ENCODE measurements around the gene RNU7-1. TPM values are rescaled to one million over a fixed set of nuclear protein-coding genes. Genes with fewer than 3 reads are reported as not detected.

RNU7-1 gene
- polyA plus RNA-seq, 3 donors: not detected

DNA sequence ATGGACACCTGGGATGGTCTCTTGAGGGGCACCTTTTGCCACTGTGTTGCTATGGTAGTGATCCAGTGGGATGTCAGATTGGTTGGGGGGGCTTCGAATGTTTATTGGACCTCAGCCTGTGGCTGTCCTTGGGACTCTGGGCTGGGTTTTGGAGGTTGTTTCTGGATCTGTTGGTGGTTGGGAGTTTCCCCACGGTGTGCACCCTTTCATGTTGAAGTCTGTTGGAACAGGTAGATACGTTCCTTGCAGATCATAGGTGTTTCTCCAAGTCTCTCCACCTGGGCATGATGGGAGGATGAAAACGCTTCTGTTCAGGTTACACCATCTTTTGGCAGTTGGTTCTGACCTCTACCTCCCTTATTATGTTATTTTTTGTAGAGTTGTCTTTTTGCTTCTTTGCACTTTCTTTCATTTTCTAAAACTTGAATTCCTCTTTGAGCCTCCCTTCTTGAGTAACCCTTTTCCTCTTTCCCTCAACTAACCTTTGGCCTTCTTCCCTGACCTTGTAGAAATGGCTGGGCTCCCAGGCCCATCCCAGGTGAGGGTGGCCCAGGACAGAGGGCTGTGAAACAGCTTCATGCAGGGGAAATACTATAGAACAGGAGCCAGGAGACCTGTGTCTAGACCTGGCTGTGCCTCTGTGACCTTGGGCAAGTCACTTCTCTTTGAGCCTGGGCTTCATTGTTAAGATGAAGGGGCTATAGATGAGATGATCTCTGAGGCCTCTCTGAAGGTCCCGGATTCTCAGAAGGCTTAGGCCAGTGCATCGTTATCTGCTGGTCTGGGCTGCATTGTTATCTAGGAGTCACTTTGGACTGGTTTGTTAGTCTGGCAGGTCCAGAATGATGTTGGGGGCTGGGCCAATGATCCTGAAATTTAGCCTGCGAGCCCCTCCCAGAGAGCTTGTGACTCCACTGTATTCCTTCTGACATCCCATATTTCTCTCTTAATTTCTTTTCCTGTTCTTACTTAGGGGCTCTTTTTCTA, 13.9 kb upstream of the RNU7-1 start:
- DNase-seq (ENCODE audit: extremely low read depth in 1 of 11, low read depth in 9 of 11, low spot score in 4 of 11): no peak

DNA sequence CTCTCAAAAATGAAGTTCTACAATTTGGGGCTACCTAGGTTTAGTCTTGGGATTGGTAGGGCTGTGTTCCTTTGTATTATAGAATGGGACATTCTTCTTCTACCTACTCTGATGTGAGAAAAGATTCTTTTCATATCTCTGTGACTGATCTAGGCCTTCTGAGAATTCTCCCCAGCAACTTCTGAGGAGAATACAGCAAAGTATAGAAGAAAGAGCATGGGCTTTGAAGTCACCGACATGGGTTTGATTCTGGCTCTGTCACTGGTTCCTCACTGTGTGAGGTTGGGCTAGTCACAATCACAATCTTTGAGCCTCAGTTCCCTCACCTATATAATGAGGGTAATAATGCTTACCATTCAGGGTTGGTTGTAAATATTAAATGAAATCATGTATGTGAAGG, 10.8 kb upstream of the RNU7-1 start:
- DNase-seq (ENCODE audit: extremely low read depth in 1 of 11, low read depth in 9 of 11, low spot score in 4 of 11): no peak

DNA sequence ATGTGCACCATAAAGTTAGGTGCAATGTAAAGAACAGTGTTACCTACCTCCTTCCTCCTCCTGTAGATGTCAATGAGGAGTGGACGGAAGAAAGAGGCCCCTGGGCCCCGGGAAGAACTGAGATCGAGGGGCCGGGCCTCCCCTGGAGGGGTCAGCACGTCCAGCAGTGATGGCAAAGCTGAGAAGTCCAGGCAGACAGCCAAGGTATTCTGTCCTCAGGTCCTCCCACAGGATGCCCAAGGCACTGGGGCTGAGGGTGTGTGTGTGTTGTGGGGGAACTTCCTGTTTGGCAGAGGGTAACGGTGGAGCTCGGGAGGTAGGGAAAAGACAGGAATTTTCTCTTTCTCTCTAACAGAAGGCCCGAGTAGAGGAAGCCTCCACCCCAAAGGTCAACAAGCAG, 9.5 kb upstream of the RNU7-1 start:
- DNase-seq (ENCODE audit: extremely low read depth in 1 of 11, low read depth in 9 of 11, low spot score in 4 of 11): no peak

DNA sequence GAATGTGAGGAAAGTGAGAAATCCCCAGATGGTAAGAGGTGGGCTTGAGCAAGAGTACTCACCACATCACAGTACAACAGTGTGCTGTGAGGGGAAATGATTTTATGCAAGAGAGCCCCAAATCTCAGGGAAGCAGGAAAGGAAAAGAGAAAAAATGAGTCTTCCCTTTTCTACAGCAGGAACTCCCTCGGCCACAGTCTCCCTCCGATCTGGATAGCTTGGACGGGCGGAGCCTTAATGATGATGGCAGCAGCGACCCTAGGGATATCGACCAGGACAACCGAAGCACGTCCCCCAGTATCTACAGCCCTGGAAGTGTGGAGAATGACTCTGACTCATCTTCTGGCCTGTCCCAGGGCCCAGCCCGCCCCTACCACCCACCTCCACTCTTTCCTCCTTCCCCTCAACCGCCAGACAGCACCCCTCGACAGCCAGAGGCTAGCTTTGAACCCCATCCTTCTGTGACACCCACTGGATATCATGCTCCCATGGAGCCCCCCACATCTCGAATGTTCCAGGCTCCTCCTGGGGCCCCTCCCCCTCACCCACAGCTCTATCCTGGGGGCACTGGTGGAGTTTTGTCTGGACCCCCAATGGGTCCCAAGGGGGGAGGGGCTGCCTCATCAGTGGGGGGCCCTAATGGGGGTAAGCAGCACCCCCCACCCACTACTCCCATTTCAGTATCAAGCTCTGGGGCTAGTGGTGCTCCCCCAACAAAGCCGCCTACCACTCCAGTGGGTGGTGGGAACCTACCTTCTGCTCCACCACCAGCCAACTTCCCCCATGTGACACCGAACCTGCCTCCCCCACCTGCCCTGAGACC, 8.0 kb upstream of the RNU7-1 start:
- DNase-seq (ENCODE audit: extremely low read depth in 1 of 11, low read depth in 9 of 11, low spot score in 4 of 11): no peak

DNA sequence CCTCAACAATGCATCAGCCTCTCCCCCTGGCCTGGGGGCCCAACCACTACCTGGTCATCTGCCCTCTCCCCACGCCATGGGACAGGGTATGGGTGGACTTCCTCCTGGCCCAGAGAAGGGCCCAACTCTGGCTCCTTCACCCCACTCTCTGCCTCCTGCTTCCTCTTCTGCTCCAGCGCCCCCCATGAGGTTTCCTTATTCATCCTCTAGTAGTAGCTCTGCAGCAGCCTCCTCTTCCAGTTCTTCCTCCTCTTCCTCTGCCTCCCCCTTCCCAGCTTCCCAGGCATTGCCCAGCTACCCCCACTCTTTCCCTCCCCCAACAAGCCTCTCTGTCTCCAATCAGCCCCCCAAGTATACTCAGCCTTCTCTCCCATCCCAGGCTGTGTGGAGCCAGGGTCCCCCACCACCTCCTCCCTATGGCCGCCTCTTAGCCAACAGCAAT, 7.4 kb upstream of the RNU7-1 start:
- no peak for DNase-seq (ENCODE audit: extremely low read depth in 1 of 11, low read depth in 9 of 11, low spot score in 4 of 11)

DNA sequence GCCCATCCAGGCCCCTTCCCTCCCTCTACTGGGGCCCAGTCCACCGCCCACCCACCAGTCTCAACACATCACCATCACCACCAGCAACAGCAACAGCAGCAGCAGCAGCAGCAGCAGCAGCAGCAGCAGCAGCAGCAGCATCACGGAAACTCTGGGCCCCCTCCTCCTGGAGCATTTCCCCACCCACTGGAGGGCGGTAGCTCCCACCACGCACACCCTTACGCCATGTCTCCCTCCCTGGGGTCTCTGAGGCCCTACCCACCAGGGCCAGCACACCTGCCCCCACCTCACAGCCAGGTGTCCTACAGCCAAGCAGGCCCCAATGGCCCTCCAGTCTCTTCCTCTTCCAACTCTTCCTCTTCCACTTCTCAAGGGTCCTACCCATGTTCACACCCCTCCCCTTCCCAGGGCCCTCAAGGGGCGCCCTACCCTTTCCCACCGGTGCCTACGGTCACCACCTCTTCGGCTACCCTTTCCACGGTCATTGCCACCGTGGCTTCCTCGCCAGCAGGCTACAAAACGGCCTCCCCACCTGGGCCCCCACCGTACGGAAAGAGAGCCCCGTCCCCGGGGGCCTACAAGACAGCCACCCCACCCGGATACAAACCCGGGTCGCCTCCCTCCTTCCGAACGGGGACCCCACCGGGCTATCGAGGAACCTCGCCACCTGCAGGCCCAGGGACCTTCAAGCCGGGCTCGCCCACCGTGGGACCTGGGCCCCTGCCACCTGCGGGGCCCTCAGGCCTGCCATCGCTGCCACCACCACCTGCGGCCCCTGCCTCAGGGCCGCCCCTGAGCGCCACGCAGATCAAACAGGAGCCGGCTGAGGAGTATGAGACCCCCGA, 6.8 kb upstream of the RNU7-1 start:
- DNase-seq (ENCODE audit: extremely low read depth in 1 of 11, low read depth in 9 of 11, low spot score in 4 of 11): no peak

DNA sequence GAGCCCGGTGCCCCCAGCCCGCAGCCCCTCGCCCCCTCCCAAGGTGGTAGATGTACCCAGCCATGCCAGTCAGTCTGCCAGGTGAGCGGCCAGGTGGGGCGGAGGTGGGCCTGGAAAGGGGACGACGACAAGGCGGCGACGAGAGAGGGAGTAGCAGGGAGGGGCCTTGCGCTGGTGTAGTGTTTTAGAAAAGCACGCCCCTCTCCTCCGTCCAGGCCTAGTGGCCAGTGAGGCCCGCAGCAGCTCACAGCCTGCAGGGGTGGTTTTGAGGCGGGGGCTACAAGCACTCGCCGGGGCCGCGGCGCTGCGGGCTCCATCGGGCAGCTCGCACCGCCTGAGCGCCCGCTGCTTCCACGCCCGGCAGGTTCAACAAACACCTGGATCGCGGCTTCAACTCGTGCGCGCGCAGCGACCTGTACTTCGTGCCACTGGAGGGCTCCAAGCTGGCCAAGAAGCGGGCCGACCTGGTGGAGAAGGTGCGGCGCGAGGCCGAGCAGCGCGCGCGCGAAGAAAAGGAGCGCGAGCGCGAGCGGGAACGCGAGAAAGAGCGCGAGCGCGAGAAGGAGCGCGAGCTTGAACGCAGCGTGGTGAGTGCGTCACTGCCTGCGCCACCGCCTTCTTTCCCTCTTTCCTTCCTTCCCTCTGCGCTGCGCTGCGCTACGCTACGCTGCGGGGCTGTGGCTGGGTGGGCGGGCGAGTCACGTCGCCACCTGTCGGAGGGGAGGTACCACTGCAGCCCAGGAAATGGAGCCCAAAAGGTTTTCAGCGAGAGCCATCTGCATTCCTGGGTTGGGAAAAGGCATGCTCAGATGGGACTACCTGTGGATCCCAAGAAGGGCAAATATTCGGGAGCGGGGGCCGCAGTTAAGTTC, 5.9 kb upstream of the RNU7-1 start:
- DNase-seq (ENCODE audit: extremely low read depth in 1 of 11, low read depth in 9 of 11, low spot score in 4 of 11): peak in 9 of 11 donors; percentile 89 to 95 (median 93)

DNA sequence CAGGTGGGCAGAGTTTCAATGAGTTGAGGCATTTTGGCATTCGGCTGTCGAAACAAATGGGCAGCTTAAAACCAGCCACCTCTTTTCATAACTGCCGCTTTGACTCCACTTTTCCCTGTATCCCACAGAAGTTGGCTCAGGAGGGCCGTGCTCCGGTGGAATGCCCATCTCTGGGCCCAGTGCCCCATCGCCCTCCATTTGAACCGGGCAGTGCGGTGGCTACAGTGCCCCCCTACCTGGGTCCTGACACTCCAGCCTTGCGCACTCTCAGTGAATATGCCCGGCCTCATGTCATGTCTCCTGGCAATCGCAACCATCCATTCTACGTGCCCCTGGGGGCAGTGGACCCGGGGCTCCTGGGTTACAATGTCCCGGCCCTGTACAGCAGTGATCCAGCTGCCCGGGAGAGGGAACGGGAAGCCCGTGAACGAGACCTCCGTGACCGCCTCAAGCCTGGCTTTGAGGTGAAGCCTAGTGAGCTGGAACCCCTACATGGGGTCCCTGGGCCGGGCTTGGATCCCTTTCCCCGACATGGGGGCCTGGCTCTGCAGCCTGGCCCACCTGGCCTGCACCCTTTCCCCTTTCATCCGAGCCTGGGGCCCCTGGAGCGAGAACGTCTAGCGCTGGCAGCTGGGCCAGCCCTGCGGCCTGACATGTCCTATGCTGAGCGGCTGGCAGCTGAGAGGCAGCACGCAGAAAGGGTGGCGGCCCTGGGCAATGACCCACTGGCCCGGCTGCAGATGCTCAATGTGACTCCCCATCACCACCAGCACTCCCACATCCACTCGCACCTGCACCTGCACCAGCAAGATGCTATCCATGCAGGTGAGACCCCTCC, 5.0 kb upstream of the RNU7-1 start:
- DNase-seq (ENCODE audit: extremely low read depth in 1 of 11, low read depth in 9 of 11, low spot score in 4 of 11): no peak

DNA sequence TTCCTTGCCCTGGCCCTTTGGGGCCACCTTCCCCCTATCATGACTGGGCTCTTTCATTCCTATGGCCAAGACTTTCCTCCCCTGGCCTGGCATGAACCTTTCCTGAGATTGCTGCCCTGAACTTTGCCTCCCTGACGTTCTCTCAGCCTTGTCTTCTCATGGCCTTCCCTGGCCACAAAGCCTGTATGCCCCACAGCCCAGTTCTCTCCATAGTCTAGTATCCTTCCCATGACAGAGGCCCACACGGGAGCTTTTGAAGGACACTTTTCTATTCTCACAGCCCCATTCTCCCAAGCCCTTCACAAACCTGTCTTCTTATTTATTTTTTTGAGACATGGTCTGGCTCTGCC, 4.5 kb upstream of the RNU7-1 start:
- no peak for DNase-seq (ENCODE audit: extremely low read depth in 1 of 11, low read depth in 9 of 11, low spot score in 4 of 11)

DNA sequence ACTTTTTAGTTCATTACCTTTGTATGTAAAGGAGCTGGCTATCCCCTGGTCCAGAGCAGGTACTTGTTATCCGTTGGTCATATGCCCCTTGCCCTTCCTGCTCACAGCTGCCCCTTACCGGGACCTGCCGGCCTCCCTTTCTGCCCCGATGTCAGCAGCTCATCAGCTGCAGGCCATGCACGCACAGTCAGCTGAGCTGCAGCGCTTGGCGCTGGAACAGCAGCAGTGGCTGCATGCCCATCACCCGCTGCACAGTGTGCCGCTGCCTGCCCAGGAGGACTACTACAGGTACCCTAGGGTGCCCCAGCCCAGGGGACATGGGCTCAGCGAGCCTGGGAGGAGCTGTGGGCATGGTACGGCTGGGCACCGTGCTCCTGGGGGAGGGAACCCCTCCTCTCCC, 2.3 kb upstream of the RNU7-1 start:
- DNase-seq (ENCODE audit: extremely low read depth in 1 of 11, low read depth in 9 of 11, low spot score in 4 of 11): no peak

DNA sequence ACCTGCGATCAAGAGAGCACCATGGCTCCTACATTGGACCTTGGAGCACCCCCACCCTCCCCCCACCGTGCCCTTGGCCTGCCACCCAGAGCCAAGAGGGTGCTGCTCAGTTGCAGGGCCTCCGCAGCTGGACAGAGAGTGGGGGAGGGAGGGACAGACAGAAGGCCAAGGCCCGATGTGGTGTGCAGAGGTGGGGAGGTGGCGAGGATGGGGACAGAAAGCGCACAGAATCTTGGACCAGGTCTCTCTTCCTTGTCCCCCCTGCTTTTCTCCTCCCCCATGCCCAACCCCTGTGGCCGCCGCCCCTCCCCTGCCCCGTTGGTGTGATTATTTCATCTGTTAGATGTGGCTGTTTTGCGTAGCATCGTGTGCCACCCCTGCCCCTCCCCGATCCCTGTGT, 1.8 kb upstream of the RNU7-1 start:
- DNase-seq (ENCODE audit: extremely low read depth in 1 of 11, low read depth in 9 of 11, low spot score in 4 of 11): no peak

DNA sequence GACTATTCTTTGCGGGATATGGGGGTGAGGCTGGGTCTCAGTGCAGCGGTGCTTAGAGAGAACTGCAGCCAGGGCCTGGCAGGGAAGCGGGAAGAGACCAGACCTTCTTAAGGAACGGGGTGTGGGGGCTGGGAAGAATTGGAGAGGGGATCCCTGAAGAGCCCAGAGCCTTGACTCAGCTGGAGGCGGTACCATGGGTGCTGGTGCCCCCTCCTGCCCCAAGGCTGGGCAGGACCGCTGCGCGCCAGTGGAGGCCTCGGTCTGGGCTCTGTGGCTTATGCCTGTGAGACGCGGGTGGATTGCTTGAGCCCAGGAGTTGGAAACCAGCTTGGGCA, 1.3 kb upstream of the RNU7-1 start:
- DNase-seq (ENCODE audit: extremely low read depth in 1 of 11, low read depth in 9 of 11, low spot score in 4 of 11): no peak

DNA sequence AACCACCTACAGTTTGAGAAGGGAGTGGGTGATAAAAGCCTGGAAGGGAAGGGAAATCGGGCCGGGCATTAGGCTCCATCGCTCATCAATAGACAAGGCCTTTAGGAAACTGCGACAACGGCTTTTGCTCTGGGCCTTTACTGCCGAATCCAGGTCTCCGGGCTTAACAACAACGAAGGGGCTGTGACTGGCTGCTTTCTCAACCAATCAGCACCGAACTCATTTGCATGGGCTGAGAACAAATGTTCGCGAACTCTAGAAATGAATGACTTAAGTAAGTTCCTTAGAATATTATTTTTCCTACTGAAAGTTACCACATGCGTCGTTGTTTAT, 261 bp upstream of the RNU7-1 start:
- DNase-seq (ENCODE audit: extremely low read depth in 1 of 11, low read depth in 9 of 11, low spot score in 4 of 11): peak in 9 of 11 donors; percentile 77 to 92 (median 86)

DNA sequence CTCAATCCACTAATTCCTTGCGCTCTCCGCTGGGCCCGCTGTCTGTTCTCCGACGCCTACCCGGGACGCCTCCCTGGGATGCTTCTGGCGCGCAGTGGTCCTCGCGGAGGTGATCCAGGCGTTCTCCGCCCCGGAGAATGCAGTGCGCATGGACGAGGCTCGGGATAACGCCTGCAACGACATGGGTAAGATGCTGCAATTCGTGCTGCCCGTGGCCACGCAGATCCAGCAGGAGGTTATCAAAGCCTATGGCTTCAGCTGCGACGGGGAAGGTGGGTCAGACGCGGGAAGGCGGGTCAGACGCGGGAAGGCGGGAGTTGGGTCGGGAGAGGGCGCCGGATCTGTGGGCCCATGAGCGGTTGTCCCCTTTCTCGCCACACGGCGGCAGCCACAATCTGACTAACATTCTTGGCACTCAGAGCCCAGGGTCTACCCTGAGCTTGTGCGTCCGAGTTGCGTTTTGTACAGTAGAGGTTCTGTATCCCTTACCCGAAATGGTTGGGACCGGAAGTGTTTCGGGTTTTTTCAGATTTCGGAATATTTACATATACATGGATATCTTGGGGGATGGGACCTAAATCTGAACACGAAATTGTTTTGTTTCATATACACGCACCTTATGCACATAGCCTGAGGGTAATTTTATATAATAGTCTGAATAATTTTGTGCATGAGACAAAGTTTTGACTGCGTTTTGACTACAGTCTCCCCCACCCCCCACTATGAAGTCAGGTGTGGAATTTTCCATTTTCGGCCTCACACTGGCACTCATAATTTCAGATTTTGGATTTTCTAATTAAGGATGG, 968 bp downstream of the RNU7-1 start:
- peak in 9 of 11 donors; percentile 82 to 94 (median 90) for DNase-seq (ENCODE audit: extremely low read depth in 1 of 11, low read depth in 9 of 11, low spot score in 4 of 11)

DNA sequence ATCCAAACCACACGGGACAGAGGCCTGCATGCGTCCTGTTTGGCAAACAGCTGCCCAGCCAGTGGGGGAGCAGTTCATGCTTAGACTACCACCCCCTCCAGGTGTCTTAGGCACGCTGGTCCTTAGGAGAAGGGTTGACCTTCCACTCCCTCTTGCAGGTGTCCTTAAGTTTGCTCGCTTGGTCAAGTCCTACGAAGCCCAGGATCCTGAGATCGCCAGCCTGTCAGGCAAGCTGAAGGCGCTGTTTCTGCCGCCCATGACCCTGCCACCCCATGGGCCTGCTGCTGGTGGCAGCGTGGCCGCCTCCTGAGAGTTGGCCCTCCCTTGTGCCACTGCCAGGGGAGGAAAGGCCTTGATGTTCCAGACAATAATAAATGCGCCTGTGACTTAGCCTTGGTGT, 2.0 kb downstream of the RNU7-1 start:
- no peak for DNase-seq (ENCODE audit: extremely low read depth in 1 of 11, low read depth in 9 of 11, low spot score in 4 of 11)

DNA sequence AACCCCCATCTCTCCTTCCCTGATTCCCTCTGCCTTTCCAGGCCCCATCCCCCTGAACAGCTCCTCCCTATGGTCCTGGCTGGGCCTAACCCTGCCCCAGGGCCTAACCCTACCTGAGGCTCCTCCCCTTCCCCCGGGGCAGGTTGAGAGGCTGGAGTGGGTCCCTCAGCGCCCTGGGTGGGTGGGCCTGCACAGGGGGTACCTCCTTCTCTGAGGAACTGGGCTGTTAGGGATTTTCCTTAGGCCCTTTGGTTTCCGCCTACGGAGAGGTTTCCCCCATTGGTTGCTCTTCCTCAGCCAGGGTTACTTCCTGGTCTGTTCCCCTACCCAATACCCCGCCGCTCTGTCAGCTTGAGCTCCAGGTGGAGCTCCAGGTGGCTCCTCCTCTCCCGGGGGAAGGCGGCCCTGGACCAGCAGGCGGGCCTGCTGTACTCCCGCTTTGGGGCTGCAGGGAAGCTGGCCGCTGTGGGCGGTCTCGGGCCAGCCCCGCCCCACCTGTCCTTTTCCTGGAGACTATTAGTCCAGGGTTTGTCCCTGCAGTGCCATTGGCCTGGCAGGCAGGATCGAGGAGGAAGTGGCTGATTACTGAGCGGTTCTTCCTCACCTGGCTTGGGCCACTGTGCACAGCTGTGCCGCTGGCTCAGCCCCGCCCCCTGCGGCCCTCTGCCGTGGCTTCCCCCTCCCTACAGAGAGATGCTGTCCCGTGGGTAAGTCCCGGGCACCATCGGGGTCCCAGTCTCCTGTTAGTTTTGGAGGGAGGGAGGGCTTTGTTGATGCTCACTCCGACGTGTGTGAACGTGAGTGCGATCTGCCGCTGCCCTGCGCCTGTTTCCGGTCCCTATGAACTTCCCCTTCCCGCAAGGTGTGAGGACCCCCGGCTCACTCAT, 2.7 kb downstream of the RNU7-1 start:
- DNase-seq (ENCODE audit: extremely low read depth in 1 of 11, low read depth in 9 of 11, low spot score in 4 of 11): peak in 5 of 11 donors; percentile 78 to 89 (median 84)
